Trophoblast cell (in vitro differentiated cells and primary cell): ENCODE measurements around the gene ZSCAN25.
A peak's percentile ranks its signal among the peaks of the same experiment; 100 is the strongest.
"Not testable (repeated sequence)": the region's sequence is repeated elsewhere in the genome, so short reads cannot be mapped to it uniquely, and the experiment has no call there.

Experiments used
- DNase-seq, 2 donors: peaks; one replicate each; pipeline ENCODE4 v3.0.0-alpha.2; 2016
- H2AFZ ChIP-seq: 2 replicates; pipeline ENCODE4 v1.6.1; 2013; ENCODE audit warnings: low read length, moderate library complexity, mild to moderate bottlenecking; ENCODE audit not compliant: insufficient read depth, poor library complexity
- H2AK5ac ChIP-seq: 2 replicates; pipeline ENCODE4 v1.6.1; 2013; ENCODE audit warnings: mild to moderate bottlenecking, low read length
- H2BK120ac ChIP-seq: 2 replicates; pipeline ENCODE4 v1.6.1; 2013; ENCODE audit warnings: low read length, mild to moderate bottlenecking, moderate library complexity; ENCODE audit not compliant: insufficient read depth, poor library complexity
- H2BK12ac ChIP-seq: 2 replicates; pipeline ENCODE4 v1.6.1; 2013; ENCODE audit warnings: mild to moderate bottlenecking, low read length, moderate library complexity
- H2BK5ac ChIP-seq: 2 replicates; pipeline ENCODE4 v1.6.1; 2013; ENCODE audit warnings: low read length, low read depth, moderate library complexity, mild to moderate bottlenecking; ENCODE audit not compliant: poor library complexity
- H3K14ac ChIP-seq: 2 replicates; pipeline ENCODE4 v1.6.1; 2013; ENCODE audit warnings: mild to moderate bottlenecking, low read length
- H3K18ac ChIP-seq: 2 replicates; pipeline ENCODE4 v1.6.1; 2013; ENCODE audit warnings: mild to moderate bottlenecking, low read length
- H3K23ac ChIP-seq: 2 replicates; pipeline ENCODE4 v1.6.1; 2013; ENCODE audit warnings: low read length
- H3K27ac ChIP-seq: 2 replicates; pipeline ENCODE4 v1.5.1; 2013; ENCODE audit warnings: low read depth, mild to moderate bottlenecking, inconsistent platforms, low read length, moderate library complexity
- H3K27me3 ChIP-seq: 2 replicates; pipeline ENCODE4 v1.6.1; 2013; ENCODE audit warnings: inconsistent platforms, mild to moderate bottlenecking, low read length, moderate library complexity; ENCODE audit not compliant: insufficient read depth
- H3K36me3 ChIP-seq, 2 experiments: 1 replicate in 1 of 2; 2 replicates in 1 of 2; pipeline ENCODE4 v1.6.1; 2013; ENCODE audit warnings: low read length in 2 of 2, mild to moderate bottlenecking in 2 of 2, moderate library complexity in 1 of 2; ENCODE audit not compliant: insufficient read depth in 2 of 2, control insufficient read depth in 1 of 2
- H3K4ac ChIP-seq: 2 replicates; pipeline ENCODE4 v1.6.1; 2013; ENCODE audit warnings: low read depth, mild to moderate bottlenecking, low read length, moderate library complexity
- H3K4me1 ChIP-seq, 2 experiments: 1 replicate in 1 of 2; 2 replicates in 1 of 2; pipeline ENCODE4 v1.6.1; 2013; ENCODE audit warnings: low read length in 2 of 2, mild to moderate bottlenecking in 2 of 2, moderate library complexity in 1 of 2; ENCODE audit not compliant: insufficient read depth in 2 of 2, control insufficient read depth in 1 of 2
- H3K4me2 ChIP-seq: 2 replicates; pipeline ENCODE4 v1.6.1; 2013; ENCODE audit warnings: inconsistent platforms, mild to moderate bottlenecking, low read length, moderate library complexity
- H3K4me3 ChIP-seq: 2 replicates; pipeline ENCODE4 v1.5.1; 2013; ENCODE audit warnings: mild to moderate bottlenecking, low read depth, low read length, inconsistent platforms
- H3K79me1 ChIP-seq: one replicate; pipeline ENCODE4 v1.6.1; 2013; ENCODE audit warnings: low read length
- H3K79me2 ChIP-seq: 2 replicates; pipeline ENCODE4 v1.6.1; 2013; ENCODE audit warnings: low read length, mild to moderate bottlenecking; ENCODE audit not compliant: control insufficient read depth, insufficient read depth, poor library complexity
- H3K9ac ChIP-seq: 2 replicates; pipeline ENCODE4 v1.6.1; 2013; ENCODE audit warnings: mild to moderate bottlenecking, low read length
- H3K9me3 ChIP-seq: 2 replicates; pipeline ENCODE4 v1.6.1; 2013; ENCODE audit warnings: low read depth, mild to moderate bottlenecking, control low read depth, inconsistent platforms, low read length; ENCODE audit not compliant: insufficient read depth
- H4K12ac ChIP-seq: 2 replicates; pipeline ENCODE4 v1.6.1; 2013; ENCODE audit warnings: low read depth, mild to moderate bottlenecking, low read length, moderate library complexity
- H4K8ac ChIP-seq: 2 replicates; pipeline ENCODE4 v1.6.1; 2013; ENCODE audit warnings: low read depth, mild to moderate bottlenecking, low read length, moderate library complexity
- H4K91ac ChIP-seq: one replicate; pipeline ENCODE4 v1.6.1; 2013; ENCODE audit warnings: low read depth, mild to moderate bottlenecking, low read length, moderate library complexity
- WGBS: extraction: QIAGEN DNeasy Blood & Tissue Kit; methylation state at CpG from one replicate; pipeline ENCODE4 v1.1.7; 2013; ENCODE audit warnings: missing lambda C conversion rate; ENCODE audit not compliant: insufficient read length, insufficient coverage; ENCODE audit errors: extremely low coverage; 5-methylcytosine and 5-hydroxymethylcytosine counted together

Gene ZSCAN25

GRCh38 chr7:99576251-99576650 is 40.5 kb upstream of the ZSCAN25 start:
- Histone ChIP-seq H2AK5ac (no peak overlapping the region), H3K79me1 (no peaks in the 10 kb centered on the region), H3K79me2 (no peaks in the 10 kb centered on the region), H3K36me3 (peaks cover 0 to 15% of the 10 kb centered on the region in 2 experiments), H3K4ac (no peak overlapping the region), H2AFZ (no peak overlapping the region), H3K27me3 (no peaks in the 10 kb centered on the region), H3K14ac (no peak overlapping the region), H2BK5ac (no peak overlapping the region), H3K4me3 (no peak overlapping the region), H3K18ac (no peak overlapping the region), H3K27ac (no peak overlapping the region), H4K8ac (no peak overlapping the region), H2BK120ac (no peak overlapping the region), H4K12ac (no peak overlapping the region), H3K4me1 (peaks cover 3 to 8% of the 10 kb centered on the region in 2 experiments), H4K91ac (no peak overlapping the region), H2BK12ac (no peak overlapping the region), H3K9me3 (no peaks in the 10 kb centered on the region), H3K23ac (no peak overlapping the region), H3K4me2 (no peak overlapping the region), H3K9ac (no peak overlapping the region)
- DNase-seq: peak; percentile 40 to 88
- no CpG with 5 or more reads among the region's 3 CpGs for WGBS

GRCh38 chr7:99579281-99579955 is 37.3 kb upstream of the ZSCAN25 start:
- peak overlapping the region; percentile 4 for H2AFZ ChIP-seq
- H2AK5ac ChIP-seq: no peak overlapping the region
- peaks cover 0 to 2% of the 10 kb centered on the region in 2 experiments for H3K36me3 ChIP-seq
- H3K18ac ChIP-seq: no peak overlapping the region
- H3K4me1 ChIP-seq: peaks cover 3 to 8% of the 10 kb centered on the region in 2 experiments
- no peak overlapping the region for H3K9ac ChIP-seq
- no peak overlapping the region for H4K91ac ChIP-seq
- H4K12ac ChIP-seq: no peak overlapping the region
- no peak overlapping the region for H3K4me3 ChIP-seq
- no peaks in the 10 kb centered on the region for H3K79me2 ChIP-seq
- H3K27ac ChIP-seq: no peak overlapping the region
- peak overlapping the region; percentile 47 for H4K8ac ChIP-seq
- H3K79me1 ChIP-seq: no peaks in the 10 kb centered on the region
- no peak overlapping the region for H2BK12ac ChIP-seq
- no peak for DNase-seq
- WGBS: no CpG with 5 or more reads among the region's 10 CpGs
- no peak overlapping the region for H3K4ac ChIP-seq
- no peak overlapping the region for H2BK5ac ChIP-seq
- no peak overlapping the region for H2BK120ac ChIP-seq
- H3K23ac ChIP-seq: no peak overlapping the region
- no peaks in the 10 kb centered on the region for H3K9me3 ChIP-seq
- H3K4me2 ChIP-seq: peak overlapping the region; percentile 87
- H3K14ac ChIP-seq: no peak overlapping the region
- H3K27me3 ChIP-seq: no peaks in the 10 kb centered on the region

- peaks cover 3 to 8% of the 10 kb centered on the region in 2 experiments for H3K4me1 ChIP-seq
- no peak overlapping the region for H2BK5ac ChIP-seq
- H2BK12ac ChIP-seq: no peak overlapping the region
- no peak overlapping the region for H4K91ac ChIP-seq
- peak overlapping the region; percentile 87 for H3K4me2 ChIP-seq
- H3K9me3 ChIP-seq: no peaks in the 10 kb centered on the region
- peak overlapping the region; percentile 4 for H2AFZ ChIP-seq
- H3K18ac ChIP-seq: no peak overlapping the region
- H3K79me2 ChIP-seq: no peaks in the 10 kb centered on the region
- H3K27ac ChIP-seq: no peak overlapping the region
- DNase-seq: no peak
- no peak overlapping the region for H3K14ac ChIP-seq
- peak overlapping the region; percentile 39 for H4K12ac ChIP-seq
- no peaks in the 10 kb centered on the region for H3K79me1 ChIP-seq
- no peaks in the 10 kb centered on the region for H3K27me3 ChIP-seq
- no peak overlapping the region for H3K23ac ChIP-seq
- no peaks in the 10 kb centered on the region for H3K36me3 ChIP-seq
- peak overlapping the region; percentile 47 for H4K8ac ChIP-seq
- peak overlapping the region; percentile 1 for H3K9ac ChIP-seq
- H2BK120ac ChIP-seq: no peak overlapping the region
- H2AK5ac ChIP-seq: no peak overlapping the region
- H3K4ac ChIP-seq: no peak overlapping the region
- peak overlapping the region; percentile 55 for H3K4me3 ChIP-seq
- whole genome bisulfite sequencing: no CpG with 5 or more reads among the region's 54 CpGs
These were observed 36.6 kb upstream of the ZSCAN25 start for GRCh38 chr7:99579956-99580777.

- not testable (repeated sequence) for H3K23ac ChIP-seq, H3K4me1 ChIP-seq, H2BK5ac ChIP-seq, H3K27me3 ChIP-seq, DNase-seq, H3K79me1 ChIP-seq, H3K27ac ChIP-seq, H2AK5ac ChIP-seq, H2BK120ac ChIP-seq, H3K18ac ChIP-seq, H3K9me3 ChIP-seq, H2BK12ac ChIP-seq, H3K14ac ChIP-seq, H4K91ac ChIP-seq, H3K4ac ChIP-seq, H3K4me3 ChIP-seq, H3K79me2 ChIP-seq, H3K36me3 ChIP-seq
- Histone ChIP-seq H3K9ac (peak overlapping the region; percentile 1), H2AFZ (peak overlapping the region; percentile 4), H4K12ac (peak overlapping the region; percentile 39), H3K4me2 (peak overlapping the region; percentile 87), H4K8ac (peak overlapping the region; percentile 47)
- WGBS: no CpG with 5 or more reads among the region's 4 CpGs
These were observed 35.9 kb upstream of the ZSCAN25 start for GRCh38 chr7:99580778-99581332.
